ENCODE results near the gene CEP85L.
"Not testable (repeated sequence)": the region's sequence is repeated elsewhere in the genome, so short reads cannot be mapped to it uniquely, and the experiment has no call there.

DNA sequence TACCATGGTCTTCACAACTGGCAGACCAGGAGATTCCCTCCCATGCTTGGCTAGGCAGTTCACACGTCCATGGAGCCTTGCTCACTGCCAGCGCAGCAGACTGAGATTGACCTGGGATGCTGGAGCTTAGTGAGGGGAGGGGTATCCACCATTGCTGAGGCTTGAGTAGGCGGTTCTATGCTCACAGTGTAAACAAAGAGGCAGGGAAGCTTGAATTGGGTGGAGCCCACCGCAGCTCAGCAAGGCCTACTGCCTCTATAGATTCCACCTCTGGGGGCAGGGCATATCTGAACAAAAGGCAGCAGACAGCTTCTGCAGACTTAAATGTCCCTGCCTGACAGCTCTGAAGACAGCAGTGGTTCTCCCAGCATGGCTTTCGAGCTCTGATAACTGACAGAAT lies 230.1 kb downstream of the CEP85L start:
- TF ChIP-seq, protein P1, sequence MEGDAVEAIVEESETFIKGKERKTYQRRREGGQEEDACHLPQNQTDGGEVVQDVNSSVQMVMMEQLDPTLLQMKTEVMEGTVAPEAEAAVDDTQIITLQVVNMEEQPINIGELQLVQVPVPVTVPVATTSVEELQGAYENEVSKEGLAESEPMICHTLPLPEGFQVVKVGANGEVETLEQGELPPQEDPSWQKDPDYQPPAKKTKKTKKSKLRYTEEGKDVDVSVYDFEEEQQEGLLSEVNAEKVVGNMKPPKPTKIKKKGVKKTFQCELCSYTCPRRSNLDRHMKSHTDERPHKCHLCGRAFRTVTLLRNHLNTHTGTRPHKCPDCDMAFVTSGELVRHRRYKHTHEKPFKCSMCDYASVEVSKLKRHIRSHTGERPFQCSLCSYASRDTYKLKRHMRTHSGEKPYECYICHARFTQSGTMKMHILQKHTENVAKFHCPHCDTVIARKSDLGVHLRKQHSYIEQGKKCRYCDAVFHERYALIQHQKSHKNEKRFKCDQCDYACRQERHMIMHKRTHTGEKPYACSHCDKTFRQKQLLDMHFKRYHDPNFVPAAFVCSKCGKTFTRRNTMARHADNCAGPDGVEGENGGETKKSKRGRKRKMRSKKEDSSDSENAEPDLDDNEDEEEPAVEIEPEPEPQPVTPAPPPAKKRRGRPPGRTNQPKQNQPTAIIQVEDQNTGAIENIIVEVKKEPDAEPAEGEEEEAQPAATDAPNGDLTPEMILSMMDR (conservative IDR thresholded peaks at IDR 0.05; ENCODE audit: low read length) = not testable (repeated sequence)
- not testable (repeated sequence) for TF ChIP-seq EZH2phosphoT487 (IDR thresholded peaks at IDR 0.05; ENCODE audit: borderline replicate concordance, low read depth, low read length)

Data from OCI-LY7 (cell line).